Vagina (tissue), 2 donors: ENCODE data around the gene USF2.

ENCODE experiments used
- POLR2A ChIP-seq, 2 donors: fragments of 450-650 bp; IDR thresholded peaks; one replicate each; pipeline ENCODE4 v1.6.1; 2017; ENCODE audit warnings: antibody characterized with exemption in 2 of 2, mild to moderate bottlenecking in 2 of 2, moderate library complexity in 2 of 2
- TF ChIP-seq, protein P1 (sequence below), 3 experiments: fragments of 450-650 bp in 2 of 3; fragments of 200-600 bp in 1 of 3; sonication (generic) in 1 of 3; IDR thresholded peaks; one replicate each; pipeline ENCODE4 v1.5.1; 2017 to 2019; ENCODE audit warnings: antibody characterized with exemption in 3 of 3, mild to moderate bottlenecking in 2 of 3, moderate library complexity in 2 of 3

DNA sequence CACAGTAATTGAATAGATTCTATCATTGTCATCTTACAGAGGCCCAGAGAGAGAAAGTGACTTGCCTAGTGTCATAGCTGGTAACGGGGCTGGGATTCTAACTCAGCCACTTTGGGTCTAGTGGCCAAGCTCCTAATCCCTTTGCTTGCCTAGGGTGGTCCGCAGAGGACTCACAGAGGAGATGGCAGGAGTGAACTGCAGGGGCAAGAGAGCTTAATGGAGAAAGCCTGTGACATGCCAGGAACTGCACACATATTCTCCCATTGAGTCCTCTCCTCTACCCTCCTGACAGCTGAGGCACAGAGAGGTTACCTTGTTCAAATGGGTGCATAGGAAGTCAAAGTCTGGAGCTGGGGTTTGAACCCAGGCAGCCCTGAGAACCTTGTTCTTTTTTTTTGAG lies 17.3 kb upstream of the USF2 start:
- TF ChIP-seq, protein P1, sequence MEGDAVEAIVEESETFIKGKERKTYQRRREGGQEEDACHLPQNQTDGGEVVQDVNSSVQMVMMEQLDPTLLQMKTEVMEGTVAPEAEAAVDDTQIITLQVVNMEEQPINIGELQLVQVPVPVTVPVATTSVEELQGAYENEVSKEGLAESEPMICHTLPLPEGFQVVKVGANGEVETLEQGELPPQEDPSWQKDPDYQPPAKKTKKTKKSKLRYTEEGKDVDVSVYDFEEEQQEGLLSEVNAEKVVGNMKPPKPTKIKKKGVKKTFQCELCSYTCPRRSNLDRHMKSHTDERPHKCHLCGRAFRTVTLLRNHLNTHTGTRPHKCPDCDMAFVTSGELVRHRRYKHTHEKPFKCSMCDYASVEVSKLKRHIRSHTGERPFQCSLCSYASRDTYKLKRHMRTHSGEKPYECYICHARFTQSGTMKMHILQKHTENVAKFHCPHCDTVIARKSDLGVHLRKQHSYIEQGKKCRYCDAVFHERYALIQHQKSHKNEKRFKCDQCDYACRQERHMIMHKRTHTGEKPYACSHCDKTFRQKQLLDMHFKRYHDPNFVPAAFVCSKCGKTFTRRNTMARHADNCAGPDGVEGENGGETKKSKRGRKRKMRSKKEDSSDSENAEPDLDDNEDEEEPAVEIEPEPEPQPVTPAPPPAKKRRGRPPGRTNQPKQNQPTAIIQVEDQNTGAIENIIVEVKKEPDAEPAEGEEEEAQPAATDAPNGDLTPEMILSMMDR (IDR thresholded peaks at IDR 0.05) = no peak
- TF ChIP-seq POLR2A (IDR thresholded peaks at IDR 0.05) = no peak
